HCT116 (cell line): ENCODE measurements around the gene TRIML2. TPM values are rescaled to one million over a fixed set of nuclear protein-coding genes. Genes with fewer than 3 reads are reported as not detected.

Experiments
- ATAC-seq: fragments of 200-7000 bp; cut with Tn5 transposase; 2 replicates; pipeline ENCODE4 v1.9.1; 2020; ENCODE audit warnings: mild to moderate bottlenecking, moderate library complexity
- BruUV-seq: library from RNA; stranded (reverse); fragments of 400-500 nt; replicated peaks from 2 replicates; lab custom pipeline; 2021; lab: Mats Ljungman, UMichigan
- CTCF ChIA-PET: fragments of 300-600 bp; sonication (Branson Sonifier 250); formaldehyde crosslinking; loops from one replicate; lab custom pipeline; 2021; ENCODE audit warnings: antibody characterized with exemption; lab: Charles Lee
- POLR2A ChIA-PET: fragments of 300-600, 350-600 bp; sonication (Branson Sonifier 250); formaldehyde crosslinking; loops from one replicate; lab custom pipeline; 2021; ENCODE audit warnings: antibody characterized with exemption; lab: Charles Lee
- RAD21 ChIA-PET, 2 experiments: fragments of 300-600 bp; sonication (Branson Sonifier 250); formaldehyde crosslinking; loops; one replicate each; lab custom pipeline; 2023; ENCODE audit warnings: low total read pairs in 2 of 2; ENCODE audit not compliant: uncharacterized antibody in 2 of 2, unreplicated experiment in 2 of 2, low non-redundant PET in 1 of 2; lab: Charles Lee
- DNase-seq: peaks from one replicate; pipeline ENCODE4 v3.0.0-alpha.2; 2010; ENCODE audit warnings: low read depth, low spot score
- H2AFZ ChIP-seq: fragments of 200-600 bp; shearing (Covaris generic), sonication (generic); 2 replicates; pipeline ENCODE4 v1.6.1; 2017; ENCODE audit warnings: low read depth, mixed run types, mixed read lengths, antibody characterized with exemption, low read length; ENCODE audit not compliant: poor library complexity, severe bottlenecking
- H3K27ac ChIP-seq: 2 replicates; pipeline ENCODE4 v1.5.1; 2012; ENCODE audit warnings: low read depth, low read length
- H3K27me3 ChIP-seq: fragments of 200-600 bp; sonication (generic); 2 replicates; pipeline ENCODE4 v1.6.1; 2016; ENCODE audit warnings: mixed run types, low read length, mixed read lengths; ENCODE audit not compliant: insufficient read depth
- H3K36me3 ChIP-seq, 2 experiments: fragments of 200-500 bp in 1 of 2; fragments of 200-600 bp in 1 of 2; sonication (Bioruptor generic) in 1 of 2; sonication (generic) in 1 of 2; 2 replicates each; pipeline versions ENCODE4 v1.5.1 to v1.6.1; 2014 to 2016; ENCODE audit warnings: low read length in 2 of 2, inconsistent platforms in 1 of 2, mixed read lengths in 1 of 2, mixed run types in 1 of 2; ENCODE audit not compliant: insufficient read depth in 2 of 2, control insufficient read depth in 1 of 2
- H3K4me1 ChIP-seq, 2 experiments: fragments of 200-600 bp in 1 of 2; sonication (generic) in 1 of 2; 2 replicates each; pipeline versions ENCODE4 v1.5.1 to v1.6.1; 2012 to 2017; ENCODE audit warnings: low read length in 2 of 2, inconsistent platforms in 1 of 2, mild to moderate bottlenecking in 1 of 2, mixed read lengths in 1 of 2, mixed run types in 1 of 2, moderate library complexity in 1 of 2; ENCODE audit not compliant: insufficient read depth in 2 of 2, control insufficient read depth in 1 of 2
- H3K4me2 ChIP-seq: fragments of 200-600 bp; sonication (generic); 2 replicates; pipeline ENCODE4 v1.6.1; 2017; ENCODE audit warnings: mixed run types, low read length, mixed read lengths
- H3K4me3 ChIP-seq, 2 experiments: fragments of 200-600 bp in 1 of 2; sonication (generic) in 1 of 2; replicated peaks in 1 of 2; 2 replicates each; pipeline ENCODE4 v1.5.1; 2011 to 2016; ENCODE audit warnings: low read length in 2 of 2, control low read depth in 1 of 2, low read depth in 1 of 2, mild to moderate bottlenecking in 1 of 2, mixed read lengths in 1 of 2, mixed run types in 1 of 2
- H3K79me2 ChIP-seq: fragments of 200-600 bp; sonication (generic); 2 replicates; pipeline ENCODE4 v1.6.1; 2017; ENCODE audit warnings: mild to moderate bottlenecking, mixed run types, low read length, moderate library complexity, mixed read lengths; ENCODE audit not compliant: insufficient read depth
- H3K9ac ChIP-seq: fragments of 200-600 bp; sonication (generic); 2 replicates; pipeline ENCODE4 v1.6.1; 2016; ENCODE audit warnings: low read length, mixed read lengths
- H3K9me2 ChIP-seq: fragments of 200-600 bp; sonication (generic), shearing (Covaris generic); 2 replicates; pipeline ENCODE4 v1.6.1; 2017; ENCODE audit warnings: mixed run types, mild to moderate bottlenecking, moderate library complexity; ENCODE audit not compliant: insufficient read depth
- H3K9me3 ChIP-seq, 2 experiments: fragments of 200-500 bp in 1 of 2; fragments of 200-600 bp in 1 of 2; sonication (Bioruptor generic) in 1 of 2; sonication (generic) in 1 of 2; 2 replicates each; pipeline ENCODE4 v1.6.1; 2014 to 2017; ENCODE audit warnings: low read length in 2 of 2, mixed read lengths in 2 of 2, inconsistent platforms in 1 of 2, low read depth in 1 of 2, mild to moderate bottlenecking in 1 of 2, mixed run types in 1 of 2, moderate library complexity in 1 of 2; ENCODE audit not compliant: control insufficient read depth in 1 of 2, insufficient read depth in 1 of 2
- H4K20me1 ChIP-seq: fragments of 200-600 bp; sonication (generic), shearing (Covaris generic); 2 replicates; pipeline ENCODE4 v1.6.1; 2017; ENCODE audit warnings: mixed run types, mild to moderate bottlenecking, moderate library complexity; ENCODE audit not compliant: insufficient read depth
- CBX3 ChIP-seq: IDR thresholded peaks from 2 replicates; pipeline ENCODE4 v1.6.1; 2012; ENCODE audit warnings: low read depth
- CEBPB ChIP-seq: IDR thresholded peaks from 2 replicates; pipeline ENCODE4 v1.6.1; 2012; ENCODE audit warnings: low read depth
- EZH2phosphoT487 ChIP-seq: fragments of 200-600 bp; IDR thresholded peaks from 2 replicates; pipeline ENCODE4 v1.6.1; 2018; ENCODE audit warnings: antibody characterized with exemption, borderline replicate concordance
- JUND ChIP-seq: IDR thresholded peaks from 2 replicates; pipeline ENCODE4 v1.6.1; 2012
- RAD21 ChIP-seq: IDR thresholded peaks from 2 replicates; pipeline ENCODE4 v1.6.1; 2012; ENCODE audit warnings: low read depth, mild to moderate bottlenecking
- SIN3A ChIP-seq: IDR thresholded peaks from 2 replicates; pipeline ENCODE4 v1.6.1; 2012; ENCODE audit warnings: low read depth
- SP1 ChIP-seq: IDR thresholded peaks from 2 replicates; pipeline ENCODE4 v1.6.1; 2012; ENCODE audit warnings: low read depth
- TCF7L2 ChIP-seq: IDR thresholded peaks from 2 replicates; pipeline ENCODE4 v1.7.0; 2011; ENCODE audit warnings: borderline replicate concordance, inconsistent platforms; ENCODE audit not compliant: insufficient read depth, insufficient read length; ENCODE audit errors: extremely low read depth
- YY1 ChIP-seq: IDR thresholded peaks from 2 replicates; pipeline ENCODE4 v1.6.1; 2011; ENCODE audit warnings: low read length, low read depth, moderate library complexity, mild to moderate bottlenecking; ENCODE audit not compliant: insufficient replicate concordance; ENCODE audit errors: extremely low read depth
- ZFX ChIP-seq: fragments of 450-650 bp; IDR thresholded peaks from 2 replicates; pipeline ENCODE4 v1.6.1; 2017
- ZNF274 ChIP-seq: fragments of 200-500 bp; sonication (Bioruptor generic); IDR thresholded peaks from 2 replicates; pipeline ENCODE4 v1.6.1; 2014; ENCODE audit warnings: mild to moderate bottlenecking, low read depth, low read length, inconsistent platforms
- intact Hi-C: fragments of 100-400 bp; cut with micrococcal nuclease; formaldehyde crosslinking; loops from 2 replicates; pipeline ENCODE4 v1.10.0; 2022
- total RNA-seq: library from RNA; stranded (reverse); gene quantifications from one replicate; pipeline ENCODE4 v1.2.1, GENCODE V29; 2021; ENCODE audit not compliant: unreplicated experiment
- TF ChIP-seq, protein P1 (sequence below): IDR thresholded peaks from 2 replicates; pipeline ENCODE4 v1.6.1; 2012; ENCODE audit warnings: low read depth
- TF ChIP-seq, protein P2 (sequence below), 3 experiments: fragments of 200-600 bp in 1 of 3; sonication (generic) in 1 of 3; IDR thresholded peaks in 2 of 3; conservative IDR thresholded peaks in 1 of 3; 2 replicates each; pipeline ENCODE4 v1.5.1; 2012 to 2017; ENCODE audit warnings: low read depth in 2 of 3, low read length in 2 of 3, antibody characterized with exemption in 1 of 3, borderline replicate concordance in 1 of 3, control low read depth in 1 of 3, mild to moderate bottlenecking in 1 of 3, mixed read lengths in 1 of 3, mixed run types in 1 of 3, moderate library complexity in 1 of 3; ENCODE audit not compliant: insufficient read depth in 1 of 3
- TF ChIP-seq, protein P3 (sequence below): IDR thresholded peaks from 2 replicates; pipeline ENCODE4 v1.6.1; 2012

The TRIML2 gene
- total RNA-seq, 1 experiment from 2014 or later, result 6.3 TPM

DNA sequence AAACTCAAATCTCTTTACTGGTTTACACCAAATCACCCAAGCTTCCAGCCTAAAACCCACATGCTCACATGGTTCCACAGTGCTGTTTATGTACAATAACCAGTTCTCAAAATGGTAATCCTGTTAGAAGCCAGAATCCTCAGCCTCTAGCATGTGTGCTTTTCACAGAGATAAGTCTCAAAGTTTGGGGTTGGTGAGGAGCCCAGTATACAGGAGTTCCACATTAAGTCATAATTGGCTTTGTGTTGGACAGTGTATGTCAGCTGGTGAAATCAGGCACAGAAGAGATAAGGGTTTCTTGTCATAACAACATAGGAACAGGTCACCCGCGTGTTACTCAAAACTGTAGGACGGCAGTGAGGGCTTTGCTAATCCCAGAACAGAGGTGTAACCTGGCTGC is 29.7 kb upstream of the TRIML2 start, which contains the start of gene TRIML1:
Gene TRIML1 (plus strand): TSS at position 301 of the 400 bp plus-strand sequence. CDS start 118 bp downstream, outside the sequence.
- TF ChIP-seq TCF7L2, result no peak
- TF ChIP-seq, protein P1, sequence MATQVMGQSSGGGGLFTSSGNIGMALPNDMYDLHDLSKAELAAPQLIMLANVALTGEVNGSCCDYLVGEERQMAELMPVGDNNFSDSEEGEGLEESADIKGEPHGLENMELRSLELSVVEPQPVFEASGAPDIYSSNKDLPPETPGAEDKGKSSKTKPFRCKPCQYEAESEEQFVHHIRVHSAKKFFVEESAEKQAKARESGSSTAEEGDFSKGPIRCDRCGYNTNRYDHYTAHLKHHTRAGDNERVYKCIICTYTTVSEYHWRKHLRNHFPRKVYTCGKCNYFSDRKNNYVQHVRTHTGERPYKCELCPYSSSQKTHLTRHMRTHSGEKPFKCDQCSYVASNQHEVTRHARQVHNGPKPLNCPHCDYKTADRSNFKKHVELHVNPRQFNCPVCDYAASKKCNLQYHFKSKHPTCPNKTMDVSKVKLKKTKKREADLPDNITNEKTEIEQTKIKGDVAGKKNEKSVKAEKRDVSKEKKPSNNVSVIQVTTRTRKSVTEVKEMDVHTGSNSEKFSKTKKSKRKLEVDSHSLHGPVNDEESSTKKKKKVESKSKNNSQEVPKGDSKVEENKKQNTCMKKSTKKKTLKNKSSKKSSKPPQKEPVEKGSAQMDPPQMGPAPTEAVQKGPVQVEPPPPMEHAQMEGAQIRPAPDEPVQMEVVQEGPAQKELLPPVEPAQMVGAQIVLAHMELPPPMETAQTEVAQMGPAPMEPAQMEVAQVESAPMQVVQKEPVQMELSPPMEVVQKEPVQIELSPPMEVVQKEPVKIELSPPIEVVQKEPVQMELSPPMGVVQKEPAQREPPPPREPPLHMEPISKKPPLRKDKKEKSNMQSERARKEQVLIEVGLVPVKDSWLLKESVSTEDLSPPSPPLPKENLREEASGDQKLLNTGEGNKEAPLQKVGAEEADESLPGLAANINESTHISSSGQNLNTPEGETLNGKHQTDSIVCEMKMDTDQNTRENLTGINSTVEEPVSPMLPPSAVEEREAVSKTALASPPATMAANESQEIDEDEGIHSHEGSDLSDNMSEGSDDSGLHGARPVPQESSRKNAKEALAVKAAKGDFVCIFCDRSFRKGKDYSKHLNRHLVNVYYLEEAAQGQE, result no peak
- TF ChIP-seq, protein P2, sequence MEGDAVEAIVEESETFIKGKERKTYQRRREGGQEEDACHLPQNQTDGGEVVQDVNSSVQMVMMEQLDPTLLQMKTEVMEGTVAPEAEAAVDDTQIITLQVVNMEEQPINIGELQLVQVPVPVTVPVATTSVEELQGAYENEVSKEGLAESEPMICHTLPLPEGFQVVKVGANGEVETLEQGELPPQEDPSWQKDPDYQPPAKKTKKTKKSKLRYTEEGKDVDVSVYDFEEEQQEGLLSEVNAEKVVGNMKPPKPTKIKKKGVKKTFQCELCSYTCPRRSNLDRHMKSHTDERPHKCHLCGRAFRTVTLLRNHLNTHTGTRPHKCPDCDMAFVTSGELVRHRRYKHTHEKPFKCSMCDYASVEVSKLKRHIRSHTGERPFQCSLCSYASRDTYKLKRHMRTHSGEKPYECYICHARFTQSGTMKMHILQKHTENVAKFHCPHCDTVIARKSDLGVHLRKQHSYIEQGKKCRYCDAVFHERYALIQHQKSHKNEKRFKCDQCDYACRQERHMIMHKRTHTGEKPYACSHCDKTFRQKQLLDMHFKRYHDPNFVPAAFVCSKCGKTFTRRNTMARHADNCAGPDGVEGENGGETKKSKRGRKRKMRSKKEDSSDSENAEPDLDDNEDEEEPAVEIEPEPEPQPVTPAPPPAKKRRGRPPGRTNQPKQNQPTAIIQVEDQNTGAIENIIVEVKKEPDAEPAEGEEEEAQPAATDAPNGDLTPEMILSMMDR (IDR thresholded peaks at IDR 0.05 in 2 of 3, conservative IDR thresholded peaks at IDR 0.05 in 1 of 3; ENCODE audit: borderline replicate concordance in 1 of 3, insufficient read depth in 1 of 3, low read depth in 2 of 3, low read length in 2 of 3), result no peak
- TF ChIP-seq CEBPB, result no peak
- TF ChIP-seq EZH2phosphoT487, result no peak
- TF ChIP-seq ZNF274, result no peak
- TF ChIP-seq, protein P3, sequence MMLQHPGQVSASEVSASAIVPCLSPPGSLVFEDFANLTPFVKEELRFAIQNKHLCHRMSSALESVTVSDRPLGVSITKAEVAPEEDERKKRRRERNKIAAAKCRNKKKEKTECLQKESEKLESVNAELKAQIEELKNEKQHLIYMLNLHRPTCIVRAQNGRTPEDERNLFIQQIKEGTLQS, result no peak
- TF ChIP-seq YY1, result no peak
- no peak for TF ChIP-seq SP1
- no peak for TF ChIP-seq JUND
- no peak for TF ChIP-seq CBX3
- TF ChIP-seq ZFX, result no peak
- no peak for TF ChIP-seq SIN3A
- no peak for TF ChIP-seq RAD21
- intact Hi-C loops, result no loop called here

More for the DNA sequence above, 29.7 kb upstream of the TRIML2 start, which contains the start of gene TRIML1:
- Histone ChIP-seq H3K36me3 (no peaks in the 10 kb centered on the region), H2AFZ (no peak within 1 kb of the TSS), H3K27ac (no peak within 1 kb of the TSS), H3K9me3 (no peaks in the 10 kb centered on the region), H3K4me3 (no peak within 1 kb of the TSS), H3K4me2 (no peak within 1 kb of the TSS), H3K27me3 (no peaks in the 10 kb centered on the region), H4K20me1 (no peaks in the 10 kb centered on the region), H3K9me2 (no peaks in the 10 kb centered on the region; the same call in 1 of the 2 replicates), H3K4me1 (no peaks in the 10 kb centered on the region), H3K79me2 (no peaks in the 10 kb centered on the region), H3K9ac (no peak within 1 kb of the TSS)
- no TSS peak for BruUV-seq
- RAD21 ChIA-PET, result no interaction called here
- CTCF ChIA-PET, result no interaction called here
- ATAC-seq (no peak), DNase-seq (no peak)
- POLR2A ChIA-PET, result no interaction called here
